DND-41 (cell line): ENCODE results near the gene KLF5.

Source experiments
- ATAC-seq: fragments of 200-7000 bp; cut with Tn5 transposase; 3 replicates; pipeline ENCODE4 v1.9.1; 2021; ENCODE audit warnings: low read depth; ENCODE audit not compliant: insufficient read depth
- DNase-seq: peaks from one replicate; pipeline ENCODE4 v3.0.0-alpha.2; 2020
- H2AFZ ChIP-seq: 2 replicates; pipeline ENCODE4 v1.6.0; 2012; ENCODE audit warnings: low read depth, low read length
- H3K27ac ChIP-seq: 2 replicates; pipeline ENCODE4 v1.5.1; 2012; ENCODE audit warnings: low read length, inconsistent platforms
- H3K27me3 ChIP-seq: fragments of 200-600 bp; sonication (generic); 2 replicates; pipeline ENCODE4 v1.6.0; 2012; ENCODE audit warnings: low read length, mild to moderate bottlenecking, inconsistent platforms; ENCODE audit not compliant: insufficient read depth, poor library complexity
- H3K36me3 ChIP-seq: 2 replicates; pipeline ENCODE4 v1.5.1; 2012; ENCODE audit warnings: low read length, inconsistent platforms; ENCODE audit not compliant: insufficient read depth
- H3K4me1 ChIP-seq: 2 replicates; pipeline ENCODE4 v1.5.1; 2012; ENCODE audit warnings: mild to moderate bottlenecking, low read length; ENCODE audit not compliant: insufficient read depth
- H3K4me2 ChIP-seq: 2 replicates; pipeline ENCODE4 v1.6.0; 2012; ENCODE audit warnings: mild to moderate bottlenecking, moderate library complexity, low read length, inconsistent platforms; ENCODE audit not compliant: insufficient read depth
- H3K4me3 ChIP-seq, 2 experiments: fragments of 200-600 bp in 1 of 2; shearing (Covaris generic) in 1 of 2; 2 replicates each; pipeline ENCODE4 v1.5.1; 2012 to 2016; ENCODE audit warnings: inconsistent platforms in 2 of 2, low read length in 2 of 2, mild to moderate bottlenecking in 2 of 2, low read depth in 1 of 2, moderate library complexity in 1 of 2
- H3K79me2 ChIP-seq: 2 replicates; pipeline ENCODE4 v1.6.0; 2012; ENCODE audit warnings: low read length, inconsistent platforms; ENCODE audit not compliant: insufficient read depth
- H3K9ac ChIP-seq: 2 replicates; pipeline ENCODE4 v1.6.0; 2012; ENCODE audit warnings: low read depth, mild to moderate bottlenecking, inconsistent platforms, low read length, moderate library complexity
- H3K9me3 ChIP-seq: 2 replicates; pipeline ENCODE4 v1.5.1; 2012; ENCODE audit warnings: low read length, moderate library complexity, mild to moderate bottlenecking, inconsistent platforms; ENCODE audit not compliant: insufficient read depth, severe bottlenecking
- H4K20me1 ChIP-seq: 2 replicates; pipeline ENCODE4 v1.6.0; 2012; ENCODE audit warnings: low read length; ENCODE audit not compliant: insufficient read depth
- CTCF ChIP-seq: IDR thresholded peaks from 2 replicates; pipeline ENCODE4 v1.5.1; 2012; ENCODE audit warnings: borderline replicate concordance, low read length, moderate library complexity, mild to moderate bottlenecking; ENCODE audit not compliant: poor library complexity, severe bottlenecking; ENCODE audit errors: extremely low read depth
- EZH2 ChIP-seq: IDR thresholded peaks from 3 replicates; pipeline ENCODE4 v1.6.1; 2012; ENCODE audit warnings: borderline replicate concordance, low read depth, mild to moderate bottlenecking, moderate library complexity, low read length, inconsistent platforms; ENCODE audit not compliant: severe bottlenecking

Gene KLF5

GRCh38 chr13:73060251-73061160, 1.7 kb downstream of the KLF5 start:
- H3K27ac ChIP-seq: no peak overlapping the region
- TF ChIP-seq CTCF: no peak
- TF ChIP-seq EZH2: no peak
- H3K9me3 ChIP-seq: no peaks in the 10 kb centered on the region
- peak overlapping the region; percentile 73 for H3K4me2 ChIP-seq
- peaks cover 5% of the 10 kb centered on the region for H3K27me3 ChIP-seq
- H3K4me3 ChIP-seq: peak overlapping the region in 1 of 2 experiments; percentile 5; a peak in 1 of 4 replicates
- H3K36me3 ChIP-seq: no peaks in the 10 kb centered on the region
- no peak overlapping the region for H2AFZ ChIP-seq
- DNase-seq (no peak), ATAC-seq (no peak)
- H3K4me1 ChIP-seq: peaks cover 32% of the 10 kb centered on the region
- H3K9ac ChIP-seq: peak overlapping the region; percentile 79; the same call in 1 of the 2 replicates
- H4K20me1 ChIP-seq: no peaks in the 10 kb centered on the region
- no peaks in the 10 kb centered on the region for H3K79me2 ChIP-seq

- H3K9ac ChIP-seq: no peak overlapping the region
- TF ChIP-seq EZH2 (no peak), CTCF (no peak)
- H3K4me3 ChIP-seq: no peak overlapping the region
- H3K79me2 ChIP-seq: no peaks in the 10 kb centered on the region
- ATAC-seq (no peak), DNase-seq (no peak)
- H3K9me3 ChIP-seq: no peaks in the 10 kb centered on the region
- peaks cover 32% of the 10 kb centered on the region for H3K4me1 ChIP-seq
- no peak overlapping the region for H3K27ac ChIP-seq
- H2AFZ ChIP-seq: no peak overlapping the region
- H3K27me3 ChIP-seq: peaks cover 5% of the 10 kb centered on the region
- no peak overlapping the region for H3K4me2 ChIP-seq
- no peaks in the 10 kb centered on the region for H4K20me1 ChIP-seq
- H3K36me3 ChIP-seq: no peaks in the 10 kb centered on the region
These were observed 2.7 kb downstream of the KLF5 start for GRCh38 chr13:73061473-73061872.

- H2AFZ ChIP-seq: no peak overlapping the region
- no peak overlapping the region for H3K27ac ChIP-seq
- no peak overlapping the region for H3K4me3 ChIP-seq
These were observed 3.1 kb downstream of the KLF5 start for GRCh38 chr13:73061876-73062275.

More at GRCh38 chr13:73061876-73062275, 3.1 kb downstream of the KLF5 start:
- ATAC-seq (no peak), DNase-seq (no peak)
- peaks cover 5% of the 10 kb centered on the region for H3K27me3 ChIP-seq
- no peak overlapping the region for H3K4me2 ChIP-seq
- TF ChIP-seq EZH2 (no peak), CTCF (no peak)
- H3K79me2 ChIP-seq: no peaks in the 10 kb centered on the region
- H4K20me1 ChIP-seq: no peaks in the 10 kb centered on the region
- peaks cover 32% of the 10 kb centered on the region for H3K4me1 ChIP-seq
- no peaks in the 10 kb centered on the region for H3K9me3 ChIP-seq
- no peaks in the 10 kb centered on the region for H3K36me3 ChIP-seq
- no peak overlapping the region for H3K9ac ChIP-seq
